Sigmoid colon (tissue), 4 donors: ENCODE data around the gene SPRED2.

Experiments used
- EP300 ChIP-seq, 4 donors: sonication (generic); formaldehyde crosslinking; IDR thresholded peaks; one replicate each; pipeline ENCODE4 v1.6.1; 2017; ENCODE audit warnings: antibody characterized with exemption in 4 of 4
- POLR2A ChIP-seq, 2 donors: fragments of 450-650 bp; IDR thresholded peaks; one replicate each; pipeline ENCODE4 v1.6.1; 2016; ENCODE audit warnings: antibody characterized with exemption in 2 of 2, mild to moderate bottlenecking in 2 of 2, moderate library complexity in 2 of 2
- TF ChIP-seq, protein P1 (sequence below), 4 experiments: fragments of 450-650 bp in 3 of 4; fragments of 200-600 bp in 1 of 4; IDR thresholded peaks; one replicate each; pipeline ENCODE4 v1.5.1; 2016 to 2019; ENCODE audit warnings: antibody characterized with exemption in 4 of 4, mild to moderate bottlenecking in 3 of 4, moderate library complexity in 2 of 4

DNA sequence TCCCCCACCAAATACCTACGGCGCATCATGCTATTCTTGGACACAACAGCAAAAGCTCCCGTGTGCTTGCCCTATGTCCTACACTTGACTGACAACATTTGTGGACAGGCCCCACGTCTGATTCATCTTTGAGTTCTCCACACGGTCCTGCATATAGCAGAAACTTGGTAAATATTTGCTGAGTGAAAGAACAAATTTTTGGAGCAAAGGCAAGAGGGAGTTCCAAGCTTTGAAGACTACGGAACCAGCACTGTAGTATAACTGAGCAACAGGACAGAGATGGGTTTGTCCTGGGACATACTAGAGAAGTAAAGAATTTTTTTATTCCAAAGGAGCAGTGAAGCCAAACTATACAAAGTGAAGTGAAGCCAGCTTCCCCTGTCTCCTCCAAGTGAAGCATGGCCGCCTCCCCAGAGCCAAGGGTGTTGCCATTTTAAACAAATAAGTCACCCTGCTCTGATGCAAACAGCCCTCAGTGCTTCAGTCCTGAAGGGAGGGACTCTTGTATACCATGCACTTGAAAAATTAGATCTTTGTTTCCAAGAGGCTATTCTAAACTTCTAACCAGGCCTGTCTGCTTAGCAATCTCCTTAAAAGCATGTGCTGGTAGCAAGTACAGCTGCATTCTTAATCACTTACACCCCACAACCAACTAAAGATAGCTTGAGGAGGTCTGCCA is 35.9 kb downstream of the SPRED2 start:
- TF ChIP-seq, protein P1, sequence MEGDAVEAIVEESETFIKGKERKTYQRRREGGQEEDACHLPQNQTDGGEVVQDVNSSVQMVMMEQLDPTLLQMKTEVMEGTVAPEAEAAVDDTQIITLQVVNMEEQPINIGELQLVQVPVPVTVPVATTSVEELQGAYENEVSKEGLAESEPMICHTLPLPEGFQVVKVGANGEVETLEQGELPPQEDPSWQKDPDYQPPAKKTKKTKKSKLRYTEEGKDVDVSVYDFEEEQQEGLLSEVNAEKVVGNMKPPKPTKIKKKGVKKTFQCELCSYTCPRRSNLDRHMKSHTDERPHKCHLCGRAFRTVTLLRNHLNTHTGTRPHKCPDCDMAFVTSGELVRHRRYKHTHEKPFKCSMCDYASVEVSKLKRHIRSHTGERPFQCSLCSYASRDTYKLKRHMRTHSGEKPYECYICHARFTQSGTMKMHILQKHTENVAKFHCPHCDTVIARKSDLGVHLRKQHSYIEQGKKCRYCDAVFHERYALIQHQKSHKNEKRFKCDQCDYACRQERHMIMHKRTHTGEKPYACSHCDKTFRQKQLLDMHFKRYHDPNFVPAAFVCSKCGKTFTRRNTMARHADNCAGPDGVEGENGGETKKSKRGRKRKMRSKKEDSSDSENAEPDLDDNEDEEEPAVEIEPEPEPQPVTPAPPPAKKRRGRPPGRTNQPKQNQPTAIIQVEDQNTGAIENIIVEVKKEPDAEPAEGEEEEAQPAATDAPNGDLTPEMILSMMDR (IDR thresholded peaks at IDR 0.05), result no peak
- TF ChIP-seq EP300 (IDR thresholded peaks at IDR 0.05), result no peak
- no peak for TF ChIP-seq POLR2A (IDR thresholded peaks at IDR 0.05)
